GM12878 (cell line): ENCODE data around the gene SNRNP35. TPM values are rescaled to one million over a fixed set of nuclear protein-coding genes. Genes with fewer than 3 reads are reported as not detected.

Experiments used
- ATAC-seq: fragments of 200-7000 bp; cut with Tn5 transposase; 3 replicates; pipeline ENCODE4 v1.9.1; 2020; ENCODE audit warnings: mild to moderate bottlenecking, moderate library complexity
- BruUV-seq: library from RNA; stranded (reverse); fragments of 400-500 nt; replicated peaks from 2 replicates; lab custom pipeline; 2021; lab: Mats Ljungman, UMichigan
- CTCF ChIA-PET: fragments of 300-600 bp; sonication (Branson Sonifier 250); formaldehyde crosslinking; extraction: SDS; loops from one replicate; lab custom pipeline; 2021; ENCODE audit warnings: inconsistent platforms; lab: Yijun Ruan, JAX
- POLR2A ChIA-PET: fragments of 350-600 bp; formaldehyde crosslinking; extraction: SDS; loops from one replicate; lab custom pipeline; 2021; ENCODE audit warnings: inconsistent platforms; lab: Charles Lee
- RAD21 ChIA-PET: fragments of 300-600 bp; sonication (Branson Sonifier 250); formaldehyde crosslinking; loops from one replicate; lab custom pipeline; 2023; ENCODE audit warnings: antibody characterized with exemption; ENCODE audit not compliant: unreplicated experiment; lab: Charles Lee
- SMC1A ChIA-PET: fragments of 300-600 bp; sonication (Branson Sonifier 250); formaldehyde crosslinking; loops from one replicate; lab custom pipeline; 2023; ENCODE audit not compliant: unreplicated experiment, uncharacterized antibody; lab: Charles Lee
- DNase-seq: peaks from one replicate; pipeline ENCODE4 v3.0.0-alpha.2; 2011; ENCODE audit warnings: low read depth, low spot score
- FAIRE-seq: peaks from 3 replicates; lab custom pipeline; 2011; peaks lifted over from hg19 to GRCh38; lab: Jason Lieb, UNC
- H2AFZ ChIP-seq: 2 replicates; pipeline ENCODE4 v1.6.0; 2011; ENCODE audit warnings: low read depth, low read length, control low read depth; ENCODE audit not compliant: control insufficient read depth
- H3K27ac ChIP-seq: 2 replicates; pipeline ENCODE4 v1.5.1; 2011; ENCODE audit warnings: control low read depth; ENCODE audit not compliant: control insufficient read depth, insufficient read depth
- H3K27me3 ChIP-seq, 2 experiments: replicated peaks in 1 of 2; 2 replicates each; pipeline versions ENCODE4 v1.6.0 to v1.6.1; 2011; ENCODE audit warnings: low read length in 1 of 2; ENCODE audit not compliant: control insufficient read depth in 2 of 2, insufficient read depth in 2 of 2
- H3K36me3 ChIP-seq, 2 experiments: 2 replicates each; pipeline ENCODE4 v1.5.1; 2011; ENCODE audit warnings: low read length in 1 of 2; ENCODE audit not compliant: control insufficient read depth in 2 of 2, insufficient read depth in 2 of 2
- H3K4me1 ChIP-seq: 2 replicates; pipeline ENCODE4 v1.6.1; 2011; ENCODE audit warnings: mild to moderate bottlenecking, low read length, moderate library complexity, mixed read lengths; ENCODE audit not compliant: control insufficient read depth, insufficient read depth
- H3K4me2 ChIP-seq: 2 replicates; pipeline ENCODE4 v1.6.0; 2011; ENCODE audit warnings: control low read depth; ENCODE audit not compliant: control insufficient read depth, insufficient read depth
- H3K4me3 ChIP-seq: fragments of 200-600 bp; sonication (generic); 2 replicates; pipeline ENCODE4 v1.5.1; 2016
- H3K79me2 ChIP-seq: 2 replicates; pipeline ENCODE4 v1.6.0; 2011; ENCODE audit warnings: low read length; ENCODE audit not compliant: control insufficient read depth, insufficient read depth
- H3K9ac ChIP-seq: 2 replicates; pipeline ENCODE4 v1.8.0; 2011; ENCODE audit warnings: low read length, control low read depth, mixed read lengths; ENCODE audit not compliant: control insufficient read depth, insufficient read depth
- H3K9me3 ChIP-seq: replicated peaks from 3 replicates; pipeline ENCODE4 v1.5.1; 2011; ENCODE audit warnings: mild to moderate bottlenecking, low read length; ENCODE audit not compliant: control insufficient read depth, insufficient read depth
- H4K20me1 ChIP-seq: 2 replicates; pipeline ENCODE4 v1.6.0; 2011; ENCODE audit not compliant: control insufficient read depth, insufficient read depth
- POLR2A ChIP-seq: IDR thresholded peaks from 2 replicates; pipeline ENCODE4 v1.6.1; 2011; ENCODE audit warnings: low read depth, mild to moderate bottlenecking, low read length
- WGBS: methylation state at CpG from one replicate; pipeline ENCODE4 v1.1.6; 2016; ENCODE audit warnings: low lambda C conversion rate; ENCODE audit not compliant: insufficient replicate concordance, insufficient coverage; ENCODE audit errors: missing lambda C conversion rate; 5-methylcytosine and 5-hydroxymethylcytosine counted together
- in situ Hi-C: fragments of 300-500 bp; cut with MboI; formaldehyde crosslinking; loops from 9 replicates; pipeline ENCODE4 v1.14.3; 2018; ENCODE audit warnings: mixed read lengths
- intact Hi-C: fragments of 100-400 bp; cut with micrococcal nuclease; formaldehyde crosslinking; loops from one replicate; pipeline ENCODE4 v1.14.2; 2022; ENCODE audit not compliant: unreplicated experiment
- polyA plus RNA-seq, 11 experiments: library from polyadenylated mRNA; depleted of rRNA in 4 of 11; unstranded in 6 of 11; stranded (reverse) in 5 of 11; fragments of >200 nt; fragmentation: Nextera tagmentation in 4 of 11; fragmentation: Illumina TruSeq in 1 of 11; extraction: Ambion mirVana in 4 of 11; extraction: Trizol in 1 of 11; gene quantifications; 1 replicate in 1 of 11; 2 replicates in 10 of 11; pipeline versions ENCODE4 v1.2.1 to v1.2.3, GENCODE V29; 2011 to 2016; ENCODE audit warnings: inconsistent platforms in 2 of 11, missing spikeins in 2 of 11, low read depth in 1 of 11
- total RNA-seq, 4 experiments: library from RNA; depleted of rRNA in 3 of 4; stranded (reverse); fragments of >200 nt in 3 of 4; fragmentation: Illumina TruSeq in 1 of 4; extraction: Trizol in 1 of 4; gene quantifications; 2 replicates each; pipeline versions ENCODE4 v1.2.1 to v1.2.3, GENCODE V29; 2013 to 2021
- TF ChIP-seq, protein P1 (sequence below): fragments of 450-650 bp; formaldehyde crosslinking; IDR thresholded peaks from 2 replicates; pipeline ENCODE4 v1.4.0; 2022; ENCODE audit warnings: mild to moderate bottlenecking, moderate library complexity

Gene SNRNP35
- total and polyA plus RNA-seq, 10 of the 15 experiments (the other 5 are each of a cell fraction or from before 2014, with no cell fraction given): 21.6 to 49.6 (median 29.0) TPM

- Histone ChIP-seq H3K4me2 (no peak overlapping the region), H3K4me1 (no peaks in the 10 kb centered on the region), H3K27ac (no peak overlapping the region), H3K27me3 (no peaks in the 10 kb centered on the region), H3K36me3 (no peaks in the 10 kb centered on the region; a peak in 2 of 4 replicates), H2AFZ (no peak overlapping the region), H3K4me3 (no peak overlapping the region), H3K9me3 (no peaks in the 10 kb centered on the region), H3K9ac (no peak overlapping the region), H3K79me2 (peaks cover 2% of the 10 kb centered on the region; the same call in 1 of the 2 replicates), H4K20me1 (no peaks in the 10 kb centered on the region)
- ATAC-seq (no peak), DNase-seq (no peak), FAIRE-seq (no peak)
- intact Hi-C loops: no loop called here
- ChIA-PET CTCF (interaction anchor here (1.0 kb wide), 1 partner anchor 222 kb away, joined by 3 read pairs; no protein-coding TSS in a partner anchor), SMC1A (interaction anchor here (0.7 kb wide), 1 partner anchor 40 kb away, joined by 3 read pairs; no protein-coding TSS in a partner anchor), RAD21 (no interaction called here), POLR2A (no interaction called here)
- peak; percentile 36; the same call in 1 of the 2 replicates for TF ChIP-seq POLR2A
- TF ChIP-seq, protein P1, sequence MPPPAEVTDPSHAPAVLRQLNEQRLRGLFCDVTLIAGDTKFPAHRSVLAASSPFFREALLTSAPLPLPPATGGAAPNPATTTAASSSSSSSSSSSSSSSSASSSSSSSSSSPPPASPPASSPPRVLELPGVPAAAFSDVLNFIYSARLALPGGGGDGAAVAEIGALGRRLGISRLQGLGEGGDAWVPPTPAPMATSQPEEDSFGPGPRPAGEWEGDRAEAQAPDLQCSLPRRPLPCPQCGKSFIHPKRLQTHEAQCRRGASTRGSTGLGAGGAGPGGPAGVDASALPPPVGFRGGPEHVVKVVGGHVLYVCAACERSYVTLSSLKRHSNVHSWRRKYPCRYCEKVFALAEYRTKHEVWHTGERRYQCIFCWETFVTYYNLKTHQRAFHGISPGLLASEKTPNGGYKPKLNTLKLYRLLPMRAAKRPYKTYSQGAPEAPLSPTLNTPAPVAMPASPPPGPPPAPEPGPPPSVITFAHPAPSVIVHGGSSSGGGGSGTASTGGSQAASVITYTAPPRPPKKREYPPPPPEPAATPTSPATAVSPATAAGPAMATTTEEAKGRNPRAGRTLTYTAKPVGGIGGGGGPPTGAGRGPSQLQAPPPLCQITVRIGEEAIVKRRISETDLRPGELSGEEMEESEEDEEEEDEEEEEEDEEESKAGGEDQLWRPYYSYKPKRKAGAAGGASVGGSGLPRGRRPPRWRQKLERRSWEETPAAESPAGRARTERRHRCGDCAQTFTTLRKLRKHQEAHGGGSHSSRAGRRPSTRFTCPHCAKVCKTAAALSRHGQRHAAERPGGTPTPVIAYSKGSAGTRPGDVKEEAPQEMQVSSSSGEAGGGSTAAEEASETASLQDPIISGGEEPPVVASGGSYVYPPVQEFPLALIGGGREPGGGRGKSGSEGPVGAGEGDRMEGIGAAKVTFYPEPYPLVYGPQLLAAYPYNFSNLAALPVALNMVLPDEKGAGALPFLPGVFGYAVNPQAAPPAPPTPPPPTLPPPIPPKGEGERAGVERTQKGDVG (CRISPR knock-in tag): no peak
- BruUV-seq: TSS peak; percentile 27
- 90% methylated on average over 12 of the region's 12 CpGs for WGBS
- in situ Hi-C loops: no loop called here
Observed at GRCh38 chr12:123472438-123472849, 14.5 kb downstream of the SNRNP35 start.
